K562 (cell line): ENCODE data around the gene DARS1. TPM values are rescaled to one million over a fixed set of nuclear protein-coding genes. Genes with fewer than 3 reads are reported as not detected.

Experiments
- ATAC-seq: fragments of 200-7000 bp; cut with Tn5 transposase; 3 replicates; pipeline ENCODE4 v1.9.1; 2020; ENCODE audit warnings: moderate library complexity
- BruUV-seq: library from RNA; stranded (reverse); fragments of 400-500 nt; replicated peaks from 2 replicates; lab custom pipeline; 2021; lab: Mats Ljungman, UMichigan
- CTCF ChIA-PET: fragments of 300-600 bp; formaldehyde crosslinking; extraction: SDS; loops from one replicate; lab custom pipeline; 2021; ENCODE audit warnings: low intra/inter-chr PET ratio; lab: Yijun Ruan, JAX
- POLR2A ChIA-PET: fragments of 300-600, 350-650 bp; sonication (Branson Sonifier 250); formaldehyde crosslinking; extraction: SDS; loops from one replicate; lab custom pipeline; 2021; ENCODE audit warnings: antibody characterized with exemption, inconsistent platforms; lab: Yijun Ruan, JAX
- DNase-seq, 4 experiments: peaks; one replicate each; pipeline versions ENCODE4 v3.0.0 to v3.0.0-alpha.2; 2011 to 2018; ENCODE audit warnings: low spot score in 3 of 4, mixed read lengths in 3 of 4; ENCODE audit errors: extremely low read depth in 1 of 4
- FAIRE-seq: peaks from 2 replicates; lab custom pipeline; 2011; peaks lifted over from hg19 to GRCh38; lab: Jason Lieb, UNC
- H2AFZ ChIP-seq: 2 replicates; pipeline ENCODE4 v1.6.0; 2011; ENCODE audit warnings: low read depth, low read length, control low read depth, inconsistent platforms
- H3K27ac ChIP-seq: fragments of 200-600 bp; 3 replicates; pipeline ENCODE4 v1.8.0; 2011; ENCODE audit warnings: low read depth, mild to moderate bottlenecking, control low read depth, inconsistent platforms, low read length, moderate library complexity, mixed read lengths; ENCODE audit errors: extremely low read depth
- H3K27me3 ChIP-seq, 2 experiments: fragments of 300-600 bp in 1 of 2; 2 replicates in 1 of 2; 3 replicates in 1 of 2; pipeline versions ENCODE4 v1.6.0 to v1.8.0; 2011; ENCODE audit warnings: inconsistent platforms in 2 of 2, low read length in 2 of 2, mild to moderate bottlenecking in 1 of 2, mixed read lengths in 1 of 2, moderate library complexity in 1 of 2; ENCODE audit not compliant: control insufficient read depth in 2 of 2, insufficient read depth in 2 of 2
- H3K36me3 ChIP-seq: fragments of 300-600 bp; 3 replicates; pipeline ENCODE4 v1.8.0; 2011; ENCODE audit warnings: mild to moderate bottlenecking, low read length, inconsistent platforms; ENCODE audit not compliant: control insufficient read depth, insufficient read depth
- H3K4me1 ChIP-seq, 2 experiments: fragments of 200-600 bp in 1 of 2; replicated peaks in 1 of 2; 2 replicates in 1 of 2; 3 replicates in 1 of 2; pipeline versions ENCODE4 v1.5.1 to v1.8.0; 2011; ENCODE audit warnings: inconsistent platforms in 2 of 2, low read length in 2 of 2, mild to moderate bottlenecking in 1 of 2, mixed read lengths in 1 of 2, moderate library complexity in 1 of 2; ENCODE audit not compliant: control insufficient read depth in 2 of 2, insufficient read depth in 2 of 2
- H3K4me2 ChIP-seq: 2 replicates; pipeline ENCODE4 v1.6.1; 2011; ENCODE audit warnings: low read length, control low read depth, inconsistent platforms, mixed read lengths; ENCODE audit not compliant: insufficient read depth
- H3K4me3 ChIP-seq: fragments of 200-600 bp; sonication (generic), shearing (Covaris generic); 2 replicates; pipeline ENCODE4 v1.5.1; 2016; ENCODE audit warnings: control low read depth, inconsistent platforms
- H3K79me2 ChIP-seq: fragments of 200-600 bp; 3 replicates; pipeline ENCODE4 v1.8.0; 2011; ENCODE audit warnings: low read length, inconsistent platforms; ENCODE audit not compliant: control insufficient read depth, insufficient read depth
- H3K9ac ChIP-seq, 2 experiments: 2 replicates each; pipeline versions ENCODE4 v1.6.0 to v1.6.1; 2011; ENCODE audit warnings: low read depth in 2 of 2, low read length in 2 of 2, control low read depth in 1 of 2, inconsistent platforms in 1 of 2, mild to moderate bottlenecking in 1 of 2, mixed read lengths in 1 of 2; ENCODE audit not compliant: insufficient read depth in 1 of 2
- H3K9me1 ChIP-seq: one replicate; pipeline ENCODE4 v1.6.0; 2011; ENCODE audit warnings: inconsistent platforms, mild to moderate bottlenecking, low read length, moderate library complexity; ENCODE audit not compliant: control insufficient read depth, insufficient read depth
- H3K9me3 ChIP-seq: replicated peaks from 2 replicates; pipeline ENCODE4 v1.5.1; 2011; ENCODE audit warnings: low read depth, low read length, inconsistent platforms; ENCODE audit not compliant: control insufficient read depth, insufficient read depth
- H4K20me1 ChIP-seq: replicated peaks from 2 replicates; pipeline ENCODE4 v1.6.1; 2011; ENCODE audit warnings: low read length, inconsistent platforms, mixed read lengths; ENCODE audit not compliant: control insufficient read depth, insufficient read depth
- ARID2 ChIP-seq: fragments of 450-650 bp; IDR thresholded peaks from 2 replicates; pipeline ENCODE4 v1.6.1; 2017; ENCODE audit warnings: antibody characterized with exemption, mild to moderate bottlenecking
- CEBPB ChIP-seq: fragments of 450-650 bp; IDR thresholded peaks from 2 replicates; pipeline ENCODE4 v1.6.1; 2016; ENCODE audit warnings: missing genetic modification characterization, missing compliant biosample characterization
- DDX20 ChIP-seq: fragments of 450-650 bp; IDR thresholded peaks from 2 replicates; pipeline ENCODE4 v1.6.1; 2016; ENCODE audit warnings: missing genetic modification characterization, low read depth, mild to moderate bottlenecking, missing compliant biosample characterization, moderate library complexity
- L3MBTL2 ChIP-seq: fragments of 450-650 bp; IDR thresholded peaks from 2 replicates; pipeline ENCODE4 v1.6.1; 2016; ENCODE audit warnings: mild to moderate bottlenecking, moderate library complexity
- PHF21A ChIP-seq: fragments of 450-650 bp; IDR thresholded peaks from 2 replicates; pipeline ENCODE4 v1.6.1; 2017; ENCODE audit warnings: low read depth, borderline replicate concordance
- RBFOX2 ChIP-seq: fragments of 200-400 bp; formaldehyde crosslinking; IDR thresholded peaks from 2 replicates; pipeline ENCODE4 v1.6.1; 2017; ENCODE audit warnings: low read depth, mild to moderate bottlenecking, low read length, moderate library complexity
- RUNX1 ChIP-seq: sonication (generic); IDR thresholded peaks from 2 replicates; pipeline ENCODE4 v1.6.1; 2016; ENCODE audit warnings: antibody characterized with exemption, low read depth
- SMAD4 ChIP-seq: fragments of 250-450 bp; sonication (Bioruptor Pico); conservative IDR thresholded peaks from 2 replicates; pipeline ENCODE4 v1.8.0; 2021; ENCODE audit warnings: inconsistent platforms, mild to moderate bottlenecking, moderate library complexity
- STAT5B ChIP-seq: fragments of 250-450 bp; sonication (Bioruptor Pico); IDR thresholded peaks from 2 replicates; pipeline ENCODE4 v1.8.0; 2021; ENCODE audit warnings: mild to moderate bottlenecking, inconsistent platforms
- ZKSCAN1 ChIP-seq: fragments of 150-350 bp; IDR thresholded peaks from 2 replicates; pipeline ENCODE4 v1.6.1; 2016; ENCODE audit warnings: low read depth, low read length
- ZNF24 ChIP-seq: fragments of 450-650 bp; IDR thresholded peaks from 2 replicates; pipeline ENCODE4 v1.6.1; 2016
- ZNF668 ChIP-seq: fragments of 250-450 bp; sonication (Bioruptor Pico); IDR thresholded peaks from 2 replicates; pipeline ENCODE4 v1.8.0; 2022; ENCODE audit warnings: mild to moderate bottlenecking, inconsistent platforms
- WGBS: fragments of 100-300 bp; shearing (Covaris generic); methylation state at CpG from one replicate; pipeline ENCODE4 v1.1.6; 2016; ENCODE audit warnings: low coverage, mixed read lengths; ENCODE audit not compliant: insufficient coverage; ENCODE audit errors: missing lambda C conversion rate; 5-methylcytosine and 5-hydroxymethylcytosine counted together
- in situ Hi-C: fragments of 300-500 bp; cut with MboI; formaldehyde crosslinking; loops from 4 replicates; pipeline ENCODE4 v1.15.0; 2018; ENCODE audit warnings: inconsistent platforms, mixed read lengths
- intact Hi-C: fragments of 100-400 bp; cut with micrococcal nuclease; formaldehyde crosslinking; loops from 2 replicates; pipeline ENCODE4 v1.14.2; 2022
- polyA plus RNA-seq, 8 experiments: library from polyadenylated mRNA; depleted of rRNA in 4 of 8; stranded (reverse) in 5 of 8; unstranded in 3 of 8; fragments of >200 nt; fragmentation: Nextera tagmentation in 2 of 8; fragmentation: Illumina TruSeq in 1 of 8; extraction: Ambion mirVana in 2 of 8; extraction: Trizol in 1 of 8; gene quantifications; 2 replicates each; pipeline versions ENCODE4 v1.2.1 to v1.2.3, GENCODE V29; 2011 to 2014; ENCODE audit warnings: inconsistent platforms in 1 of 8, missing spikeins in 1 of 8
- total RNA-seq, 7 experiments: library from RNA; depleted of rRNA in 6 of 7; stranded (reverse); fragments of >200 nt in 6 of 7; fragmentation: Illumina TruSeq in 2 of 7; extraction: Trizol in 2 of 7; gene quantifications; 2 replicates each; pipeline versions ENCODE4 v1.2.1 to v1.2.3, GENCODE V29; 2011 to 2021; ENCODE audit warnings: low replicate concordance in 1 of 7
- TF ChIP-seq, protein P1 (sequence below): fragments of 450-650 bp; IDR thresholded peaks from 2 replicates; pipeline ENCODE4 v1.6.1; 2016; ENCODE audit warnings: borderline replicate concordance

Gene DARS1
- total and polyA plus RNA-seq, 9 of the 15 experiments (the other 6 are each of a cell fraction or from before 2014, with no cell fraction given), result 91.5 to 239 (median 98.0) TPM

DNA sequence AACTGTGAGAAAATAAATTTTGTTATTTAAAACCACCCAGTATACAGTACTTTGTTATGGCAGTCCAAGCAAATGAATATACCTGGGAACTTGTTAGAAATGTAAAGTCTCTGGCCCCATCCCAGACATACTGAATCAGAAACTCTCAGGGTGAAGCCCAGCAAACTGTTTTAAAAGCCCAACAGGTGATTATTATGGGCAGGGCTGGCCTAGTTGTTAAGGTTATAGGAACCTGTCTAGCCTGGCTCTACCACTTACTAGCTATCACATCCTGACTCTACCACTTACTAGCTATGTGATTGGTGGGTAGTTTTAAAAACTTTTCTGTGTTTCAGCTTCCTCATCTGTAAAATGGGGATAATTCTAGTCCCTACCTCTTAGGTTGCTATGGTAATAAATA, 8.0 kb upstream of the DARS1 start (continued):
- TF ChIP-seq SMAD4 (CRISPR knock-in tag) (no peak), ZKSCAN1 (no peak)

DNA sequence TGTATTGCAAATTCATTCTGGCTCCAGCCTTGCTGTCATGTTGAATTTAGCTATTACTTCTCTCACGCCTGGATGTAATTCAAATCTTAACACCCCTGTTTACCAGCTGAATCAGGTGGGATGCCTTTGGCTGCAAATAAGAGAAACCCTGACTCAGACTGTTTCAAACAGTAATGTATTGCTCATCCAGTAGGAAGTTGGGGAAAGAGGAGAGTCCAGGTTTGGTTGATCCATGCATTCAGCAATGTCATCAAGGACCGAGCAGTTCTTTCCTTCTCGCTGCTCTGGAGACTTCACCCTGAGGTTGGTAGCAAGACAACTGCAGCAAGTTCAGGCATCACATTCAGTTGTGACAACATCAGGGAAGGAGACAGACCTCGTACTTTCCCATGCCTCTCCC, 6.4 kb upstream of the DARS1 start:
- DNase-seq (no peak), ATAC-seq (no peak), FAIRE-seq (no peak)
- intact Hi-C loops (no loop called here), in situ Hi-C loops (no loop called here)
- WGBS, result 20% methylated on average over 4 of the region's 4 CpGs
- POLR2A ChIA-PET, result no interaction called here
- Histone ChIP-seq H3K4me1 (no peaks in the 10 kb centered on the region), H3K36me3 (no peaks in the 10 kb centered on the region), H3K27ac (no peak overlapping the region), H3K9me3 (no peaks in the 10 kb centered on the region), H3K9ac (no peak overlapping the region), H3K9me1 (no peaks in the 10 kb centered on the region), H3K79me2 (no peaks in the 10 kb centered on the region), H4K20me1 (no peaks in the 10 kb centered on the region), H2AFZ (no peak overlapping the region), H3K4me3 (no peak overlapping the region), H3K27me3 (no peaks in the 10 kb centered on the region), H3K4me2 (no peak overlapping the region)
- TF ChIP-seq ARID2 (no peak), RBFOX2 (no peak), L3MBTL2 (no peak), CEBPB (no peak), ZNF24 (no peak), DDX20 (tag) (no peak), ZNF668 (CRISPR knock-in tag) (no peak), STAT5B (CRISPR knock-in tag) (no peak), PHF21A (no peak), RUNX1 (no peak)
- TF ChIP-seq, protein P1, sequence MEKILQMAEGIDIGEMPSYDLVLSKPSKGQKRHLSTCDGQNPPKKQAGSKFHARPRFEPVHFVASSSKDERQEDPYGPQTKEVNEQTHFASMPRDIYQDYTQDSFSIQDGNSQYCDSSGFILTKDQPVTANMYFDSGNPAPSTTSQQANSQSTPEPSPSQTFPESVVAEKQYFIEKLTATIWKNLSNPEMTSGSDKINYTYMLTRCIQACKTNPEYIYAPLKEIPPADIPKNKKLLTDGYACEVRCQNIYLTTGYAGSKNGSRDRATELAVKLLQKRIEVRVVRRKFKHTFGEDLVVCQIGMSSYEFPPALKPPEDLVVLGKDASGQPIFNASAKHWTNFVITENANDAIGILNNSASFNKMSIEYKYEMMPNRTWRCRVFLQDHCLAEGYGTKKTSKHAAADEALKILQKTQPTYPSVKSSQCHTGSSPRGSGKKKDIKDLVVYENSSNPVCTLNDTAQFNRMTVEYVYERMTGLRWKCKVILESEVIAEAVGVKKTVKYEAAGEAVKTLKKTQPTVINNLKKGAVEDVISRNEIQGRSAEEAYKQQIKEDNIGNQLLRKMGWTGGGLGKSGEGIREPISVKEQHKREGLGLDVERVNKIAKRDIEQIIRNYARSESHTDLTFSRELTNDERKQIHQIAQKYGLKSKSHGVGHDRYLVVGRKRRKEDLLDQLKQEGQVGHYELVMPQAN, result no peak
- CTCF ChIA-PET, result no interaction called here
- BruUV-seq, result no TSS peak
